Measurements from ENCODE around the gene PLAAT4.
A peak's percentile ranks its signal among the peaks of the same experiment; 100 is the strongest.
"Not testable (repeated sequence)": the region's sequence is repeated elsewhere in the genome, so short reads cannot be mapped to it uniquely, and the experiment has no call there.

The PLAAT4 gene

GRCh38 chr11:63572026-63572688, 35.5 kb downstream of the PLAAT4 start:
- DNase-seq (ENCODE audit: low read depth) = no peak

DNA sequence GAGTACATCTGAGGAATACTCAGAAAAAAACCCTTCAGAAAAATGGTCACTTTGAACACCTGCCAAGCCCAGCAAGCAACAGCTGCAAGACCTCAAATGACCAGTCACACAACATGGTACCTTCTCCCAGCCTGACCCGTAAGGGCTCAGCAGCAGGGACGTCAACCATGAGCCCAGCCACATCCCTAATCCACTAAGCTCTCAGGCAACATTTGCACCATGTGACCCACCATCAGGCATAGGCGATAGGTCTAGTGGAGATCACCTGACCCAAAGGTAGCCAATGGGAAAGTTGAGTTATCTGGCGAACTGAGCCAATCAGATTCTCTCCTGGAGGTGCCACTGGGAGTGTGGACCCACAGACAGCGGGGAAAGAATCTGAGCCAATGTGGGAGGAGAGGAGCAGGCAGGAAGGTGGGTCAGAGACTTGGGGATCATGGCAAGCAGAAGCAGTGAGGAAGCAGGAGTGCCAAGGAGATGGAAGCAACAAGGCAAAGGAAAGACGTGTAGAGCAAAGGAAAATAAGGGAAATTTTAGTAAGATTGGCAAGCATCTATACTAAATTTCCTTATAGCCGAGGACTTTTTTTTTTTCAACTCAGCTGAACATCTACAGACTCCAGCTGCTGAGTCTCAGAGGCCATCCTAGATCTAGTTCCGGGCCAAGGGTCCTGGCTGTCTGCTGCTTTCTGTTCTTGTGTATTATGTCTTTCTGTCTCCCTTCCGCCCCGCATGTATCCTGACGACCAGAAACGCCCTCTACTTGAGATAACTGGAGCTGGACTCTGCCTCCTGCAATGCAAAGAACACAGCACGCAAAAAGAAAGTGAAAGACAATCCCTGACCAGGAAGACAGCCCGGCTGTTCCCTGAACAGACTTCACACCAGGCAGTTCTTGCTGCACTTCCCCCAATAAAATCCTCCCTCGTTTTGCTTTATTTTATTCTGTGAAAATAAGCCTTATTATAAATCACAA, 37.6 kb downstream of the PLAAT4 start:
- DNase-seq (ENCODE audit: low read depth) = peak; percentile 61

DNA sequence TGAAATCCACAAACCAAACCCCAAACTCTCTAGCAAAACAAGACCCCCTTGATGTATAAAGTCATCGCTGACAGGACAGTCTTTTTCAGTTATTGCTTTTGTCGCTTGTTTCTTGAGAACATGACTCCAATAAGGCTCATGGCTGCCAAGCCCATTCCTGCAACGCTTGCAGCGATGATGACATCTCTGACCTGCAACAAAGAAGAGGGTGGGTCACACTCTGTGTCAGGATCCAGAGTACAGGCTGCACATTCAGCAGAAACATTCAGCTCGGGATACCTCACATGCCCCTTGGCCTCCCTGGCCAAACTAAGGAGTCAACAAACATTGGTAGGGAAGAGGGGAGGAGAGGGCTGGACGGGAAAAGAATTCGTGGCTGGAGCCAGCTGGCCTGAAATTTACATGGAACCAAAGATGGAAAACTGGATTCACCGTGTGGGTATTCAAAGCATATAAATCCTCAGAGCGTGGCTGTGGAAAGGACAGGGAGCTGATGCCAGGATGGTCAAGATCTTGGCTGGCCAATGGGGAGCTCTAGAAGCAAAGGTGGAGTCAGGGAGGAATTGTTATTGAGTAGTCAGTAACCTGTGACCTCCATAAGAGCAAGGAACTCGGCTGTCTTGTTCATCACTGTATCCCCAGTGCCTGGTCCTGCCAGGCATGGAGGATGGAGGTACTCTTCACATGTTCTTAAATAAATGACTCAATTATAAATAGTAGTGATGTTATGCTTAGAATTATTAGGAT, 38.4 kb downstream of the PLAAT4 start:
- DNase-seq (ENCODE audit: low read depth) = no peak

DNA sequence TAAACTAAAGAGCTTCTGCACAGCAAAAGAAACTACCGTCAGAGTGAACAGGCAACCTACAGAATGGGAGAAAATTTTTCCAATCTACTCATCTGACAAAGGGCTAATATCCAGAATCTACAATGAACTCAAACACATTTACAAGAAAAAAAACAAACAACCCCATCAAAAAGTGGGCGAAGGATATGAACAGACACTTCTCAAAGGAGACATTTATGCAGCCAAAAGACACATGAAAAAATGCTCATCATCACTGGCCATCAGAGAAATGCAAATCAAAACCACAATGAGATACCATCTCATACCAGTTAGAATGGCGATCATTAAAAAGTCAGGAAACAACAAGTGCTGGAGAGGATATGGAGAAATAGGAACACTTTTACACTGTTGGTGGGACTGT, 42.3 kb downstream of the PLAAT4 start:
- not testable (repeated sequence) for DNase-seq (ENCODE audit: low read depth)

- not testable (repeated sequence) for DNase-seq (ENCODE audit: low read depth)
These were observed 44.6 kb downstream of the PLAAT4 start for GRCh38 chr11:63581224-63581623.

DNA sequence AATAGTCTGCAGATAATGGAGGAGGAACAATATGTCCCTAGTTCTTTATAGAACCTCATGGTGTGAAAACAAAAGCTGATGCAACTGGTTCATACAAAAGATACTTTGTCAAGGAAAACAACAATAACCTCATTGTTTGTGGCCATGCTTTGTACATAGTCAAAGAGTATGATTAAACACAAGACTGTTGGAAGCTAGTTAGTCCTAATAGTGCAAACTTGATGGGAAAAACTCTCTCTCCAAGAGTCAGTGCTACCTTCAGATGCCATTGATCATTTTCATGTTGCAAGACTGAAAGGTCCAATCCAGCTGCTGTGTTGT, 46.7 kb downstream of the PLAAT4 start:
- no peak for DNase-seq (ENCODE audit: low read depth)

DNA sequence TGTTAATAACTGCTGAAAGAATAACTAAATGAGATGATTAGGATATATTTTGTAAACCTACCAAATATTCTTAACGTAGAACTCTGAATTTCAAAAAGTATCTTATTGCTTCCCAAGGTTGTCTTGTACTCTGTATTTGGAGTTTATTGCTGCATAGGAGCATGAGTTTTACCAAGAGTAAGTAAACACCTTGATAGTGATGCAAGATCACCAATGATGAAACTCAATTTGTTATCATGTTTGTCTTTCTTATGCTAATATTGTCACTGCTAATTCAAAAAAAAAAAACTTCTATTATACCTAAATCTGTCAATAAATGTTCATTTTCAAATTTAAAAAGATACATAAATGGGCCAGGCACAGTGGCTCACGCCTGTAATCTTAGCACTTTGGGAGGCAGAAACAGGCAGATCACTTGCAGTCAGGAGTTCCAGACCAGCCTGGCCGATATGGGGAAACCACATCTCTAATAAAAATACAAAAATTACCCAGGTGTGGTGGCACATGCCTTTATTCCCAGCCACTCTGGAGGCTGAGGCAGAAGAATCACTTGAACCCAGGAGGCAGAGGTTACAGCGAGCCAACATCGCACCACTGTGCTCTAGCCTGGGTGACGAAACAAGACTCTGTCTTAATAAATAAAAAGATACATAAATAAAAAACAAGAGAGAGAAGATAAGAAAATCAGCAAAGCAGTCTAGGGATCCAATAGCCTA, 50.0 kb downstream of the PLAAT4 start:
- no peak for DNase-seq (ENCODE audit: low read depth)

- no peak for DNase-seq (ENCODE audit: low read depth)
These were observed 52.4 kb downstream of the PLAAT4 start for GRCh38 chr11:63589000-63589399.

DNA sequence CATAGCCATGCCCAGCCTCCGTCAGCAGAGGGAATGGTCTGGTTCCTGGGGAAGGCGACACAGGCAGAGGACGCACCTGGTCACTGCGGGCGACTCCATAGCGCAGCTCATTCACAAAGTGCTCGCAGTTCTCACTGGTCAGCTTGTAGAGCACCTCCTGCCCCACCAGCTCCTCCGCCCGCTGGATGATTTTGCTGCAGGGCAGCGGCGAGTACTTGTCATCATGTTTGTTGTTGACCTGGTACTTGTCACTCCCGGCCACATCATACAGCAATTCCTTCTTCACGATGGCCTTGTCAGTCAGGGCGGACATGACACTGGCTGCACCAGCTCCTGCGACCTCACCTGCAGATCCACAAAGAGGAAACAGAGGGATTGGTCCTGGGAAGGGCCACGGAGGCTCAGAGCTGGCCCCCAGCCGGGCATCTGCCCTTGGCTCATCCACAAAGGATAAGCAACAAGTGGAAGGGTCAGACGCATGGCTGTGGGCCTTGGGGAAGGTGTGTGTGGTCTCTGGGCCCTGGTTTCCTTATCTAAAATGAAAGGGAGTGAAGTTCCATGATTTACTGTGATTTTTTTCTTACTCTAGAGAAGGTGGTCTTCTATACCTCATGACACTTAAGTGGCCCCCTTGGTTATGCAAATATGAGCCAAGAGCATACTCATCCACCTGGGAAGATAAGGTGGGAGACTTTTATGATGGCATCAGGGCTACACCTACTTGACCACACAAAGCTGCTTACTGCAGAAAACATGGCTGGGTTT, 53.6 kb downstream of the PLAAT4 start:
- no peak for DNase-seq (ENCODE audit: low read depth)

GRCh38 chr11:63592975-63593395, 56.4 kb downstream of the PLAAT4 start:
- no peak for DNase-seq (ENCODE audit: low read depth)

DNA sequence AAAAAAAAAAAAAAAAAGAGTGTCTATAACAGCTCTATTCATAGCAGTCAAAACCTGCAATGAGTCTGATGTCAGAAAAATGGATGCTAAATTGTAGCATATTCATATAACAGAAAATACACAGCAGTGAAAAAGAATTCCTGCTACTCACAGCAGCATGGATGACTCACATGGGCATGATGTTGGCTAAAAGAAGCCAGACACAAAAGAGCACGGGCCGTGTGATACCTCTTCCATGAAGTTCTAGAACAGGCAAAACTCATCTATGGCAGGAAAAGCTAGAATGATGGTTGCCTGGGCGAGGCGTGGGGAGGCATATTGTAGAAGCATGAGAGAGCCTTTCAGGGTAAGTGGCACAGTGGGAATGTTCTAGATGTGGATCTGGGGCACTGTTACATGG, 58.7 kb downstream of the PLAAT4 start:
- no peak for DNase-seq (ENCODE audit: low read depth)
